Ascending aorta (tissue), 2 donors: ENCODE data around the gene CYB5D1. TPM values are rescaled to one million over a fixed set of nuclear protein-coding genes. Genes with fewer than 3 reads are reported as not detected.

Experiments used
- DNase-seq, 2 donors: peaks; one replicate each; pipeline ENCODE4 v3.0.0-alpha.2; 2019; ENCODE audit warnings: low spot score in 2 of 2
- H3K27ac ChIP-seq, 2 donors: fragments of 200-600 bp; sonication (generic); one replicate each; pipeline ENCODE4 v1.5.1; 2016 to 2017; ENCODE audit warnings: mild to moderate bottlenecking in 1 of 2
- H3K27me3 ChIP-seq: fragments of 200-600 bp; sonication (generic); one replicate; pipeline ENCODE4 v1.5.1; 2017
- H3K36me3 ChIP-seq, 2 donors: fragments of 200-600 bp; sonication (generic); one replicate each; pipeline ENCODE4 v1.5.1; 2016
- H3K4me1 ChIP-seq, 2 donors: fragments of 200-600 bp; sonication (generic); one replicate each; pipeline ENCODE4 v1.5.1; 2016 to 2017; ENCODE audit warnings: mild to moderate bottlenecking in 1 of 2
- H3K4me3 ChIP-seq, 2 donors: fragments of 200-600 bp; sonication (generic); one replicate each; pipeline ENCODE4 v1.5.1; 2016 to 2017; ENCODE audit warnings: mild to moderate bottlenecking in 1 of 2
- H3K9me3 ChIP-seq, 2 donors: fragments of 200-600 bp; sonication (generic); one replicate each; pipeline ENCODE4 v1.5.1; 2016
- intact Hi-C: fragments of 100-400 bp; cut with DNase I; formaldehyde crosslinking; loops from one replicate; pipeline ENCODE4 v1.15.1; 2023
- total RNA-seq: library from RNA; depleted of rRNA; stranded (reverse); fragments of >200 nt; gene quantifications from one replicate; pipeline ENCODE4 v1.1.0, GENCODE V29; 2016
- TF ChIP-seq, protein P1 (sequence below), 3 experiments: fragments of 200-600 bp in 2 of 3; fragments of 450-650 bp in 1 of 3; sonication (generic) in 2 of 3; IDR thresholded peaks; one replicate each; pipeline ENCODE4 v1.5.1; 2016 to 2019; ENCODE audit warnings: antibody characterized with exemption in 3 of 3, mild to moderate bottlenecking in 1 of 3, moderate library complexity in 1 of 3

The CYB5D1 gene
- total RNA-seq, 1 donor from 2014 or later, result 0.21 TPM

DNA sequence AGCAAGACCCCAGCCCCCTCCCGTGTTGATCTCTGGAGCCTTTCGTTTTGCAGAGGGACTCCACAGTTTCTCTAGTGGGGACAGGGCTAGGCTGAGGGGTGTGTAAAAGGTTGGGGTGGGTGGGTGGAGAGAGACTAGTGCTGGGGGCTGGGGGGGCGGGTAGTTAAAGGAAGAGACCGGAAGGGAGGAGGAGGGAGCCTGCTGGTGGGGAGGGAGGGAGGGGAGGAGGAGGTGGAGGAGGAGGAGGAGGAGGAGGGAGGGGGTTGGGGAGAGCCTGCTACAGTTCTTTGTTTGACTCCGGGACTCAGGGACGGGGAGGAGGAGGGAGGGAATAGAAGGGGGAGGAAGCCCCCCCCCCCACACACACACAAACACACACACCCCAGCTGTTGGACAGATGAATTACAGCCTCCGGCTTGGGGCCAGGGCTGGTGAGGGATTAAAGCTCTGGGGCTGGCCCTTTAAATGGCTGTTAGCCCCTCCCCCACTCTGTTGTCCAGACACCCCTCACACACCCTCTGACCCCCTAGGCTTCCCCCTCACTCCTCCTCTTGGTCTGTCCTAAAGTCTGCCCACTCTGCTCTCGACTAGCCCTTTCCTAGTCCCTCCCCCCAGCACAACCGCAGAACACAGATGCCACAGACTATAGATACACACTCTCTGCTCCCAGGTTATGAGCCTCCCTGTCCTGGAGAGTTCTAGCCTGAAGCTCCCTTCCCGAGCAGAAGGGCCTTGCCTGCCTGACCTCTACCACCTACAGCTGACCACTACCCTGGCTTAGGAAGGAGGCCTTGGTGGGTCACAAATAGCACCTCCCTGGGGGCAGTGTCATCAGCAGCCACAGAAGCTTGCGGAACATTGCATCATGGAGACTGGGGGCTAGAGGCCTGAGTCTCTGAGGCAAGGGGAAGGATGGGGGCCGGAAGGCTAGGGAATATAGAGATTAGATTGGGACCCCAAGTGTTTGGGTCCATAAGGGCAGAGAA is 19.4 kb upstream of the CYB5D1 start:
- intact Hi-C loops, result loop anchor here (5.0 to 10.0 kb wide), 2 partner anchors 266 to 624 kb away; partner anchors contain the start of genes ACADVL and DLG4
- no peaks in the 10 kb centered on the region for H3K27me3 ChIP-seq
- H3K4me1 ChIP-seq, result peaks cover 8 to 36% of the 10 kb centered on the region in 2 donors
- no peaks in the 10 kb centered on the region for H3K36me3 ChIP-seq
- DNase-seq, result no peak
- TF ChIP-seq, protein P1, sequence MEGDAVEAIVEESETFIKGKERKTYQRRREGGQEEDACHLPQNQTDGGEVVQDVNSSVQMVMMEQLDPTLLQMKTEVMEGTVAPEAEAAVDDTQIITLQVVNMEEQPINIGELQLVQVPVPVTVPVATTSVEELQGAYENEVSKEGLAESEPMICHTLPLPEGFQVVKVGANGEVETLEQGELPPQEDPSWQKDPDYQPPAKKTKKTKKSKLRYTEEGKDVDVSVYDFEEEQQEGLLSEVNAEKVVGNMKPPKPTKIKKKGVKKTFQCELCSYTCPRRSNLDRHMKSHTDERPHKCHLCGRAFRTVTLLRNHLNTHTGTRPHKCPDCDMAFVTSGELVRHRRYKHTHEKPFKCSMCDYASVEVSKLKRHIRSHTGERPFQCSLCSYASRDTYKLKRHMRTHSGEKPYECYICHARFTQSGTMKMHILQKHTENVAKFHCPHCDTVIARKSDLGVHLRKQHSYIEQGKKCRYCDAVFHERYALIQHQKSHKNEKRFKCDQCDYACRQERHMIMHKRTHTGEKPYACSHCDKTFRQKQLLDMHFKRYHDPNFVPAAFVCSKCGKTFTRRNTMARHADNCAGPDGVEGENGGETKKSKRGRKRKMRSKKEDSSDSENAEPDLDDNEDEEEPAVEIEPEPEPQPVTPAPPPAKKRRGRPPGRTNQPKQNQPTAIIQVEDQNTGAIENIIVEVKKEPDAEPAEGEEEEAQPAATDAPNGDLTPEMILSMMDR (IDR thresholded peaks at IDR 0.05), result no peak
- H3K9me3 ChIP-seq, result no peaks in the 10 kb centered on the region
- peak overlapping the region in 1 of 2 donors; percentile 25 for H3K4me3 ChIP-seq
- peak overlapping the region; percentile 91 to 98 for H3K27ac ChIP-seq

- Histone ChIP-seq H3K27me3 (no peaks in the 10 kb centered on the region), H3K4me3 (no peak overlapping the region), H3K4me1 (peaks cover 8 to 34% of the 10 kb centered on the region in 2 donors), H3K36me3 (no peaks in the 10 kb centered on the region), H3K27ac (peak overlapping the region; percentile 43 to 56), H3K9me3 (no peaks in the 10 kb centered on the region)
- DNase-seq, result no peak
- intact Hi-C loops, result loop anchor here (5.0 to 10.0 kb wide), 2 partner anchors 267 to 625 kb away; partner anchors contain the start of genes ACADVL and DLG4
- TF ChIP-seq, protein P1 (IDR thresholded peaks at IDR 0.05), result no peak
Measured at GRCh38 chr17:7839190-7839875, 18.5 kb upstream of the CYB5D1 start.

DNA sequence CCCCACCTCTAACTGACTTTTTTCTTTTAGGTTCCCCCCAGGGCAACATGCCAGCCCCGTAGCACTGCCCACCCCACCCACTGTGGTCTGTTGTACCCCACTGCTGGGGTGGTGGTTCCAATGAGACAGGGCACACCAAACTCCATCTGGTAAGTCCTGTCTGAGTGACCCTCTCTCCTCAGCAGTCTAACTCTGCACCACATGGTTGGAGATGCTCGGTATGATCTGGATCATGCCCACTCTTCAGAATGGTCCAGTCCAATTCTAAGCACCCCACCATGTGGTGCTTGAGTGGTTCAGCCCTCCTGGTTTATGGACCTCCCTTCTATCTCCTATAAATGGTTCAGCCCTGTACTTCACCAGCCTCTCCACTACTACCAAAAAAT is 17.9 kb upstream of the CYB5D1 start:
- intact Hi-C loops, result loop anchor here (5.0 to 10.0 kb wide), 7 partner anchors 225 to 825 kb away; partner anchors contain the start of genes ACADVL, DLG4, FXR2 and KCTD11
- no peaks in the 10 kb centered on the region for H3K36me3 ChIP-seq
- peaks cover 8 to 34% of the 10 kb centered on the region in 2 donors for H3K4me1 ChIP-seq
- H3K27ac ChIP-seq, result peak overlapping the region in 1 of 2 donors; percentile 56
- H3K4me3 ChIP-seq, result no peak overlapping the region
- peak in 1 of 2 donors; percentile 42 for DNase-seq
- H3K9me3 ChIP-seq, result no peaks in the 10 kb centered on the region
- H3K27me3 ChIP-seq, result no peaks in the 10 kb centered on the region
- TF ChIP-seq, protein P1 (IDR thresholded peaks at IDR 0.05), result no peak

- peaks cover 11 to 39% of the 10 kb centered on the region in 2 donors for H3K4me1 ChIP-seq
- H3K9me3 ChIP-seq, result no peaks in the 10 kb centered on the region
- intact Hi-C loops, result loop anchor here (5.0 to 10.0 kb wide), 5 partner anchors 226 to 826 kb away; partner anchors contain the start of genes FXR2, KCTD11, PHF23 and RNASEK
Measured at GRCh38 chr17:7840441-7840840, 17.4 kb upstream of the CYB5D1 start.

DNA sequence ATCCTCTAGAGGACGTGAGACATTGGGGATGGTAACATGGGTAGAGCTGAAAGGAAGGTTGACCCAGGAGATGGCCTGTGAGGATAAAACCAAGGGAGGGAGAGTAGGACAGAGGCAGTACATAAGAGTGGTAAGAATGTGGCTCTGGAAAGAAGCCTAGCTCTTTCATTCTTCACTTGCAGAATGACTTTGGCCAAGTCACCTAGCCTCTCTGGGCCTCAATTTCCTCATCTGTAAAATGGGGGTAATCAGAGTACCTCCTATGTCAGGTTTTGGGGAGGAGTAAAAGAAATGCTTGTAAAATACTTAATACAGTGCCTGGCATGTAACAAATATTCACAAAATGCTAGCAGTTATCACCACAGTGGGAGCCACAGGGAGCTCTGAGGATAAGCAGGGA is 16.9 kb upstream of the CYB5D1 start:
- Histone ChIP-seq H3K4me1 (peaks cover 14 to 42% of the 10 kb centered on the region in 2 donors), H3K4me3 (peak overlapping the region; percentile 80 to 88), H3K9me3 (no peaks in the 10 kb centered on the region), H3K27ac (peak overlapping the region; percentile 97 to 99), H3K27me3 (no peaks in the 10 kb centered on the region), H3K36me3 (peaks cover 0 to under 1% of the 10 kb centered on the region in 2 donors)
- TF ChIP-seq, protein P1 (IDR thresholded peaks at IDR 0.05), result no peak
- intact Hi-C loops, result loop anchor here (5.0 to 10.0 kb wide), 5 partner anchors 226 to 826 kb away; partner anchors contain the start of genes FXR2, KCTD11, PHF23 and RNASEK
- DNase-seq, result no peak

More at GRCh38 chr17:7840441-7840840, 17.4 kb upstream of the CYB5D1 start:
- H3K4me3 ChIP-seq, result no peak overlapping the region
- H3K36me3 ChIP-seq, result no peaks in the 10 kb centered on the region
- no peak for DNase-seq
- TF ChIP-seq, protein P1 (IDR thresholded peaks at IDR 0.05), result no peak
- H3K27me3 ChIP-seq, result no peaks in the 10 kb centered on the region
- H3K27ac ChIP-seq, result peak overlapping the region; percentile 97 to 99
